ENCODE data around the gene SREK1IP1.

GRCh38 chr5:64771736-64772135 is 3.2 kb upstream of the SREK1IP1 start:
- no peak for TF ChIP-seq POLR2A (IDR thresholded peaks at IDR 0.05)
- TF ChIP-seq, protein P1, sequence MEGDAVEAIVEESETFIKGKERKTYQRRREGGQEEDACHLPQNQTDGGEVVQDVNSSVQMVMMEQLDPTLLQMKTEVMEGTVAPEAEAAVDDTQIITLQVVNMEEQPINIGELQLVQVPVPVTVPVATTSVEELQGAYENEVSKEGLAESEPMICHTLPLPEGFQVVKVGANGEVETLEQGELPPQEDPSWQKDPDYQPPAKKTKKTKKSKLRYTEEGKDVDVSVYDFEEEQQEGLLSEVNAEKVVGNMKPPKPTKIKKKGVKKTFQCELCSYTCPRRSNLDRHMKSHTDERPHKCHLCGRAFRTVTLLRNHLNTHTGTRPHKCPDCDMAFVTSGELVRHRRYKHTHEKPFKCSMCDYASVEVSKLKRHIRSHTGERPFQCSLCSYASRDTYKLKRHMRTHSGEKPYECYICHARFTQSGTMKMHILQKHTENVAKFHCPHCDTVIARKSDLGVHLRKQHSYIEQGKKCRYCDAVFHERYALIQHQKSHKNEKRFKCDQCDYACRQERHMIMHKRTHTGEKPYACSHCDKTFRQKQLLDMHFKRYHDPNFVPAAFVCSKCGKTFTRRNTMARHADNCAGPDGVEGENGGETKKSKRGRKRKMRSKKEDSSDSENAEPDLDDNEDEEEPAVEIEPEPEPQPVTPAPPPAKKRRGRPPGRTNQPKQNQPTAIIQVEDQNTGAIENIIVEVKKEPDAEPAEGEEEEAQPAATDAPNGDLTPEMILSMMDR (IDR thresholded peaks at IDR 0.05) = no peak
